Activated CD4-positive, alpha-beta T cell treated with anti-CD3 and anti-CD28 coated beads, Interleukin-2, amount 50 U/mL, for 48 hours (primary cell): ENCODE results near the gene TCTA.
"Not testable (repeated sequence)": the region's sequence is repeated elsewhere in the genome, so short reads cannot be mapped to it uniquely, and the experiment has no call there.

Experiments used
- DNase-seq, 2 experiments: peaks; one replicate each; pipeline ENCODE4 v3.0.0-alpha.2; 2020

The TCTA gene

GRCh38 chr3:49411968-49412631 lies at the start of gene TCTA, which contains the start of gene RHOA:
TCTA (plus strand) TSS chr3:49412423; CDS start chr3:49412427, 4 bp downstream.
RHOA (minus strand) TSS chr3:49411976; CDS start chr3:49375589, 36,387 bp downstream.
- DNase-seq = peak; percentile 98 to 99

GRCh38 chr3:49362561-49362960 lies 49.7 kb upstream of the TCTA start:
- DNase-seq = no peak

GRCh38 chr3:49370585-49371290 lies 41.5 kb upstream of the TCTA start:
- no peak for DNase-seq

GRCh38 chr3:49371946-49372345 lies 40.3 kb upstream of the TCTA start:
- no peak for DNase-seq

GRCh38 chr3:49377483-49377882 lies 34.7 kb upstream of the TCTA start:
- peak; percentile 44 to 63 for DNase-seq

GRCh38 chr3:49378249-49378895 lies 33.9 kb upstream of the TCTA start:
- DNase-seq = no peak

GRCh38 chr3:49383387-49383786 lies 28.8 kb upstream of the TCTA start:
- DNase-seq = no peak

- DNase-seq = no peak
Observed at GRCh38 chr3:49385617-49386016, 26.6 kb upstream of the TCTA start.

- no peak for DNase-seq
Observed at GRCh38 chr3:49386056-49386756, 26.0 kb upstream of the TCTA start.

GRCh38 chr3:49387721-49388120 lies 24.5 kb upstream of the TCTA start:
- no peak for DNase-seq

GRCh38 chr3:49388289-49388820 lies 23.9 kb upstream of the TCTA start:
- DNase-seq = no peak

- DNase-seq = no peak
Observed at GRCh38 chr3:49389297-49389696, 22.9 kb upstream of the TCTA start.

- not testable (repeated sequence) for DNase-seq
Observed at GRCh38 chr3:49391310-49391709, 20.9 kb upstream of the TCTA start.

GRCh38 chr3:49397470-49397869 lies 14.8 kb upstream of the TCTA start:
- DNase-seq = no peak

- no peak for DNase-seq
Observed at GRCh38 chr3:49399461-49399860, 12.8 kb upstream of the TCTA start.

- no peak for DNase-seq
Observed at GRCh38 chr3:49401766-49402165, 10.5 kb upstream of the TCTA start.

GRCh38 chr3:49403891-49404290 lies 8.3 kb upstream of the TCTA start:
- no peak for DNase-seq

GRCh38 chr3:49405570-49405969 lies 6.7 kb upstream of the TCTA start:
- not testable (repeated sequence) for DNase-seq

GRCh38 chr3:49406571-49407565 lies 5.4 kb upstream of the TCTA start:
- DNase-seq = no peak

GRCh38 chr3:49410066-49410845 lies 2.0 kb upstream of the TCTA start:
- no peak for DNase-seq
